ENCODE results near the gene ITPR1.

- TF ChIP-seq ESRRG (CRISPR knock-in tag; IDR thresholded peaks at IDR 0.05) (no peak), ZFP30 (CRISPR knock-in tag; IDR thresholded peaks at IDR 0.05) (no peak), PATZ1 (CRISPR knock-in tag; IDR thresholded peaks at IDR 0.05; ENCODE audit: borderline replicate concordance) (no peak), BACH2 (CRISPR knock-in tag; IDR thresholded peaks at IDR 0.05; ENCODE audit: borderline replicate concordance) (no peak)
- TF ChIP-seq, protein P1, sequence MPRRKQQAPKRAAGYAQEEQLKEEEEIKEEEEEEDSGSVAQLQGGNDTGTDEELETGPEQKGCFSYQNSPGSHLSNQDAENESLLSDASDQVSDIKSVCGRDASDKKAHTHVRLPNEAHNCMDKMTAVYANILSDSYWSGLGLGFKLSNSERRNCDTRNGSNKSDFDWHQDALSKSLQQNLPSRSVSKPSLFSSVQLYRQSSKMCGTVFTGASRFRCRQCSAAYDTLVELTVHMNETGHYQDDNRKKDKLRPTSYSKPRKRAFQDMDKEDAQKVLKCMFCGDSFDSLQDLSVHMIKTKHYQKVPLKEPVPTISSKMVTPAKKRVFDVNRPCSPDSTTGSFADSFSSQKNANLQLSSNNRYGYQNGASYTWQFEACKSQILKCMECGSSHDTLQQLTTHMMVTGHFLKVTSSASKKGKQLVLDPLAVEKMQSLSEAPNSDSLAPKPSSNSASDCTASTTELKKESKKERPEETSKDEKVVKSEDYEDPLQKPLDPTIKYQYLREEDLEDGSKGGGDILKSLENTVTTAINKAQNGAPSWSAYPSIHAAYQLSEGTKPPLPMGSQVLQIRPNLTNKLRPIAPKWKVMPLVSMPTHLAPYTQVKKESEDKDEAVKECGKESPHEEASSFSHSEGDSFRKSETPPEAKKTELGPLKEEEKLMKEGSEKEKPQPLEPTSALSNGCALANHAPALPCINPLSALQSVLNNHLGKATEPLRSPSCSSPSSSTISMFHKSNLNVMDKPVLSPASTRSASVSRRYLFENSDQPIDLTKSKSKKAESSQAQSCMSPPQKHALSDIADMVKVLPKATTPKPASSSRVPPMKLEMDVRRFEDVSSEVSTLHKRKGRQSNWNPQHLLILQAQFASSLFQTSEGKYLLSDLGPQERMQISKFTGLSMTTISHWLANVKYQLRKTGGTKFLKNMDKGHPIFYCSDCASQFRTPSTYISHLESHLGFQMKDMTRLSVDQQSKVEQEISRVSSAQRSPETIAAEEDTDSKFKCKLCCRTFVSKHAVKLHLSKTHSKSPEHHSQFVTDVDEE (CRISPR knock-in tag; IDR thresholded peaks at IDR 0.05), result no peak
These were observed 209.9 kb downstream of the ITPR1 start for GRCh38 chr3:4703054-4703480.

Measured in SK-N-SH treated with all-trans-retinoic acid at 6 μM for 48 hours (cell line).